ENCODE data around the gene LRRC27. TPM values are rescaled to one million over a fixed set of nuclear protein-coding genes. Genes with fewer than 3 reads are reported as not detected.

The LRRC27 gene
- total RNA-seq, 2 experiments from 2014 or later = 13.0 to 17.3 TPM

- ChIA-PET POLR2A (no interaction called here), CTCF (ENCODE audit: unreplicated experiment) (no interaction called here)
- Histone ChIP-seq H3K4me2 (ENCODE audit: low read length) (no peak overlapping the region), H3K36me3 (ENCODE audit: insufficient read depth, low read length) (no peaks in the 10 kb centered on the region), H3K9me3 (ENCODE audit: low read length) (no peaks in the 10 kb centered on the region), H3K4me1 (ENCODE audit: insufficient read depth, low read length, poor library complexity, severe bottlenecking) (no peaks in the 10 kb centered on the region), H3K9me2 (ENCODE audit: insufficient read depth, low read length) (no peaks in the 10 kb centered on the region), H2AFZ (ENCODE audit: low read length) (no peak overlapping the region), H3K4me3 (ENCODE audit: low read depth, low read length, poor library complexity, severe bottlenecking) (no peak overlapping the region), H3K27ac (ENCODE audit: low read depth, low read length, poor library complexity, severe bottlenecking) (no peak overlapping the region), H4K20me1 (ENCODE audit: insufficient read depth, low read length) (no peaks in the 10 kb centered on the region), H3K79me2 (ENCODE audit: insufficient read depth, low read depth, low read length) (no peaks in the 10 kb centered on the region)
- TF ChIP-seq, protein P1, sequence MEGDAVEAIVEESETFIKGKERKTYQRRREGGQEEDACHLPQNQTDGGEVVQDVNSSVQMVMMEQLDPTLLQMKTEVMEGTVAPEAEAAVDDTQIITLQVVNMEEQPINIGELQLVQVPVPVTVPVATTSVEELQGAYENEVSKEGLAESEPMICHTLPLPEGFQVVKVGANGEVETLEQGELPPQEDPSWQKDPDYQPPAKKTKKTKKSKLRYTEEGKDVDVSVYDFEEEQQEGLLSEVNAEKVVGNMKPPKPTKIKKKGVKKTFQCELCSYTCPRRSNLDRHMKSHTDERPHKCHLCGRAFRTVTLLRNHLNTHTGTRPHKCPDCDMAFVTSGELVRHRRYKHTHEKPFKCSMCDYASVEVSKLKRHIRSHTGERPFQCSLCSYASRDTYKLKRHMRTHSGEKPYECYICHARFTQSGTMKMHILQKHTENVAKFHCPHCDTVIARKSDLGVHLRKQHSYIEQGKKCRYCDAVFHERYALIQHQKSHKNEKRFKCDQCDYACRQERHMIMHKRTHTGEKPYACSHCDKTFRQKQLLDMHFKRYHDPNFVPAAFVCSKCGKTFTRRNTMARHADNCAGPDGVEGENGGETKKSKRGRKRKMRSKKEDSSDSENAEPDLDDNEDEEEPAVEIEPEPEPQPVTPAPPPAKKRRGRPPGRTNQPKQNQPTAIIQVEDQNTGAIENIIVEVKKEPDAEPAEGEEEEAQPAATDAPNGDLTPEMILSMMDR (conservative IDR thresholded peaks at IDR 0.05; ENCODE audit: low read length) = no peak
- TF ChIP-seq EZH2phosphoT487 (IDR thresholded peaks at IDR 0.05; ENCODE audit: borderline replicate concordance, low read depth, low read length) = no peak
- no TSS peak for BruUV-seq (replicated peaks)
- intact Hi-C loops (cut with micrococcal nuclease; ENCODE audit: unreplicated experiment) = no loop called here
- no peak for DNase-seq (ENCODE audit: low spot score)
Measured at GRCh38 chr10:132293201-132293812, 38.7 kb upstream of the LRRC27 start.

- H4K20me1 ChIP-seq (ENCODE audit: insufficient read depth, low read length) = no peaks in the 10 kb centered on the region
- no peaks in the 10 kb centered on the region for H3K9me2 ChIP-seq (ENCODE audit: insufficient read depth, low read length)
- no peaks in the 10 kb centered on the region for H3K4me1 ChIP-seq (ENCODE audit: insufficient read depth, low read length, poor library complexity, severe bottlenecking)
- DNase-seq (ENCODE audit: low spot score) = no peak
- no TSS peak for BruUV-seq (replicated peaks)
- H3K4me3 ChIP-seq (ENCODE audit: low read depth, low read length, poor library complexity, severe bottlenecking) = no peak overlapping the region
- no peaks in the 10 kb centered on the region for H3K79me2 ChIP-seq (ENCODE audit: insufficient read depth, low read depth, low read length)
- H2AFZ ChIP-seq (ENCODE audit: low read length) = no peak overlapping the region
- no peaks in the 10 kb centered on the region for H3K36me3 ChIP-seq (ENCODE audit: insufficient read depth, low read length)
- CTCF ChIA-PET (ENCODE audit: unreplicated experiment) = no interaction called here
- intact Hi-C loops (cut with micrococcal nuclease; ENCODE audit: unreplicated experiment) = no loop called here
- H3K4me2 ChIP-seq (ENCODE audit: low read length) = no peak overlapping the region
- no peak overlapping the region for H3K27ac ChIP-seq (ENCODE audit: low read depth, low read length, poor library complexity, severe bottlenecking)
- H3K9me3 ChIP-seq (ENCODE audit: low read length) = no peaks in the 10 kb centered on the region
- TF ChIP-seq, protein P1 (conservative IDR thresholded peaks at IDR 0.05; ENCODE audit: low read length) = no peak
- no peak for TF ChIP-seq EZH2phosphoT487 (IDR thresholded peaks at IDR 0.05; ENCODE audit: borderline replicate concordance, low read depth, low read length)
- POLR2A ChIA-PET = no interaction called here
Measured at GRCh38 chr10:132293813-132294520, 38.0 kb upstream of the LRRC27 start.
